Epidermal melanocyte (primary cell): ENCODE results near the gene KCNQ1.

Experiments used
- DNase-seq: peaks from one replicate; pipeline ENCODE4 v3.0.0; 2011; ENCODE audit warnings: low spot score; ENCODE audit not compliant: insufficient read length

The KCNQ1 gene

GRCh38 chr11:2534134-2534956 lies 89.5 kb downstream of the KCNQ1 start:
- DNase-seq, result no peak

GRCh38 chr11:2534957-2535672 lies 90.3 kb downstream of the KCNQ1 start:
- no peak for DNase-seq

GRCh38 chr11:2535673-2536439 lies 91.0 kb downstream of the KCNQ1 start:
- no peak for DNase-seq

- DNase-seq, result no peak
Observed at GRCh38 chr11:2536440-2536989, 91.7 kb downstream of the KCNQ1 start.

GRCh38 chr11:2537010-2537705 lies 92.3 kb downstream of the KCNQ1 start:
- no peak for DNase-seq

GRCh38 chr11:2537896-2538724 lies 93.3 kb downstream of the KCNQ1 start:
- no peak for DNase-seq

GRCh38 chr11:2538951-2539350 lies 94.1 kb downstream of the KCNQ1 start:
- no peak for DNase-seq

GRCh38 chr11:2539371-2540222 lies 94.8 kb downstream of the KCNQ1 start:
- DNase-seq, result no peak

GRCh38 chr11:2540223-2540991 lies 95.6 kb downstream of the KCNQ1 start:
- no peak for DNase-seq

GRCh38 chr11:2540992-2541680 lies 96.3 kb downstream of the KCNQ1 start:
- no peak for DNase-seq

- DNase-seq, result no peak
Observed at GRCh38 chr11:2541881-2542361, 97.1 kb downstream of the KCNQ1 start.

- DNase-seq, result no peak
Observed at GRCh38 chr11:2542406-2542805, 97.6 kb downstream of the KCNQ1 start.

- DNase-seq, result no peak
Observed at GRCh38 chr11:2547806-2548205, 103.0 kb downstream of the KCNQ1 start.

- DNase-seq, result no peak
Observed at GRCh38 chr11:2548596-2548995, 103.8 kb downstream of the KCNQ1 start.

GRCh38 chr11:2549080-2549479 lies 104.3 kb downstream of the KCNQ1 start:
- no peak for DNase-seq

- DNase-seq, result no peak
Observed at GRCh38 chr11:2549491-2549875, 104.7 kb downstream of the KCNQ1 start.

GRCh38 chr11:2549876-2550605 lies 105.2 kb downstream of the KCNQ1 start:
- no peak for DNase-seq
